Esophagus squamous epithelium (tissue), 4 donors: ENCODE results near the gene MUC5AC.

ENCODE experiments used
- POLR2A ChIP-seq, 4 donors: fragments of 450-650 bp; IDR thresholded peaks; one replicate each; pipeline ENCODE4 v1.6.1; 2017; ENCODE audit warnings: antibody characterized with exemption in 4 of 4, mild to moderate bottlenecking in 4 of 4, moderate library complexity in 3 of 4
- TF ChIP-seq, protein P1 (sequence below), 6 experiments: fragments of 450-650 bp in 4 of 6; fragments of 200-600 bp in 2 of 6; sonication (generic) in 2 of 6; IDR thresholded peaks; one replicate each; pipeline ENCODE4 v1.5.1; 2016 to 2019; ENCODE audit warnings: antibody characterized with exemption in 6 of 6, mild to moderate bottlenecking in 4 of 6, moderate library complexity in 4 of 6

DNA sequence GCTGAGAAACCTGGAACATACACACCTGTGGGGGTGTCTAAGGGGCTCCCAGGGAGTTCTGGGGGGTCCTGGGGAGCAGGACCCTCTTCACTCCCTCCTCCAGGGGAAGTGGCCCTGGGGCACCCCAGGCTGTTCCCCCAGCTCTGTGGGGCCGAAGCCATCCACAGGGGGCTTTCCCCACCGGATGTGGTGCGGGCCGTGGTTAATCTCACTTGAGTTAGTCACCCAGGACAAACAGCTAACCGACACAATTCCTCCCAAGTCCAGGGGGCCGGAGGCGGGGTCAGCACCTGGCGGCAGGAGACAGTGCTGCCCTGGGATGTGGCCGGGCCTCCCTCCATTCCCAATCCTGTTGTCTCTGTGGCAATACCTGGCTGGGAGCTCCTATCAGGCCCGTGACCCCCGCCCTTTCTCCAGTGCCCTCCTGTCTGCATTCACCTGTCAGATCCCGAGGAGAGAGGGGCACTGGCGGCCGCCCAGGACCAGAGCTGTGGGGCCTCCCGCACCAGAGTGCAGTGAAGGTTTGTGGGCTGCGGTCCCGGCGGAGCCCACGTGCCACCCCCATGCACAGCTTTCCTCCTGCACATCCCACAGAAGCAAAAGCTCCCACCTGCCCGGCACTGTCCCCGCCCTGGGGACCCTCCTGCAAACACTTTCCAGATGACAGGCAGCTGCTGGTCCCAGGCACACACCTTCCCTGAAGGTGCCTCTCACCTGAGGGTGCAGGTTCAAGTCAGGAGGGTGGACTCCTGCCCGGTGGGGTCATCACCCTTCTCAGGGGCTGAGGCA is 5.2 kb upstream of the MUC5AC start:
- TF ChIP-seq, protein P1, sequence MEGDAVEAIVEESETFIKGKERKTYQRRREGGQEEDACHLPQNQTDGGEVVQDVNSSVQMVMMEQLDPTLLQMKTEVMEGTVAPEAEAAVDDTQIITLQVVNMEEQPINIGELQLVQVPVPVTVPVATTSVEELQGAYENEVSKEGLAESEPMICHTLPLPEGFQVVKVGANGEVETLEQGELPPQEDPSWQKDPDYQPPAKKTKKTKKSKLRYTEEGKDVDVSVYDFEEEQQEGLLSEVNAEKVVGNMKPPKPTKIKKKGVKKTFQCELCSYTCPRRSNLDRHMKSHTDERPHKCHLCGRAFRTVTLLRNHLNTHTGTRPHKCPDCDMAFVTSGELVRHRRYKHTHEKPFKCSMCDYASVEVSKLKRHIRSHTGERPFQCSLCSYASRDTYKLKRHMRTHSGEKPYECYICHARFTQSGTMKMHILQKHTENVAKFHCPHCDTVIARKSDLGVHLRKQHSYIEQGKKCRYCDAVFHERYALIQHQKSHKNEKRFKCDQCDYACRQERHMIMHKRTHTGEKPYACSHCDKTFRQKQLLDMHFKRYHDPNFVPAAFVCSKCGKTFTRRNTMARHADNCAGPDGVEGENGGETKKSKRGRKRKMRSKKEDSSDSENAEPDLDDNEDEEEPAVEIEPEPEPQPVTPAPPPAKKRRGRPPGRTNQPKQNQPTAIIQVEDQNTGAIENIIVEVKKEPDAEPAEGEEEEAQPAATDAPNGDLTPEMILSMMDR (IDR thresholded peaks at IDR 0.05) = no peak
- TF ChIP-seq POLR2A (IDR thresholded peaks at IDR 0.05) = no peak
